Thoracic aorta (tissue), 2 donors: ENCODE data around the gene LRRC4B. TPM values are rescaled to one million over a fixed set of nuclear protein-coding genes. Genes with fewer than 3 reads are reported as not detected.

Experiments used
- ATAC-seq: fragments of 150-250 bp; one replicate; pipeline ENCODE4 v1.8.0; 2017; ENCODE audit warnings: low read depth; ENCODE audit not compliant: insufficient number of reproducible peaks, low FRiP score
- DNase-seq: peaks from one replicate; pipeline ENCODE4 v3.0.0-alpha.2; 2020; ENCODE audit warnings: low spot score
- H3K27ac ChIP-seq, 2 donors: fragments of 200-600 bp; sonication (generic); 1 replicate in 1 of 2; 2 replicates in 1 of 2; pipeline ENCODE4 v1.5.1; 2016; ENCODE audit warnings: mild to moderate bottlenecking in 2 of 2, moderate library complexity in 2 of 2
- H3K27me3 ChIP-seq: fragments of 200-600 bp; sonication (generic); replicated peaks from 2 replicates; pipeline ENCODE4 v1.6.0; 2016; ENCODE audit warnings: mild to moderate bottlenecking; ENCODE audit not compliant: insufficient read depth
- H3K36me3 ChIP-seq: fragments of 200-600 bp; sonication (generic); one replicate; pipeline ENCODE4 v1.5.1; 2016
- H3K4me1 ChIP-seq, 2 donors: fragments of 200-600 bp; sonication (generic); 1 replicate in 1 of 2; 2 replicates in 1 of 2; pipeline versions ENCODE4 v1.5.1 to v1.6.0; 2016; ENCODE audit warnings: low read depth in 2 of 2, mild to moderate bottlenecking in 1 of 2; ENCODE audit not compliant: control insufficient read depth in 1 of 2
- H3K4me3 ChIP-seq: fragments of 200-600 bp; sonication (generic); 2 replicates; pipeline ENCODE4 v1.5.1; 2016; ENCODE audit warnings: mild to moderate bottlenecking
- H3K9me3 ChIP-seq: fragments of 200-600 bp; sonication (generic); 2 replicates; pipeline ENCODE4 v1.5.1; 2016
- CTCF ChIP-seq: fragments of 200-600 bp; sonication (generic); IDR thresholded peaks from one replicate; pipeline ENCODE4 v1.5.1; 2019; ENCODE audit warnings: antibody characterized with exemption
- total RNA-seq, 2 donors: library from RNA; depleted of rRNA; stranded (reverse); fragments of >200 nt; gene quantifications; one replicate each; pipeline versions ENCODE4 v1.1.0 to v1.2.3, GENCODE V29; 2016

Gene LRRC4B
- total RNA-seq, 2 donors from 2014 or later = 5.3 to 13.7 TPM

DNA sequence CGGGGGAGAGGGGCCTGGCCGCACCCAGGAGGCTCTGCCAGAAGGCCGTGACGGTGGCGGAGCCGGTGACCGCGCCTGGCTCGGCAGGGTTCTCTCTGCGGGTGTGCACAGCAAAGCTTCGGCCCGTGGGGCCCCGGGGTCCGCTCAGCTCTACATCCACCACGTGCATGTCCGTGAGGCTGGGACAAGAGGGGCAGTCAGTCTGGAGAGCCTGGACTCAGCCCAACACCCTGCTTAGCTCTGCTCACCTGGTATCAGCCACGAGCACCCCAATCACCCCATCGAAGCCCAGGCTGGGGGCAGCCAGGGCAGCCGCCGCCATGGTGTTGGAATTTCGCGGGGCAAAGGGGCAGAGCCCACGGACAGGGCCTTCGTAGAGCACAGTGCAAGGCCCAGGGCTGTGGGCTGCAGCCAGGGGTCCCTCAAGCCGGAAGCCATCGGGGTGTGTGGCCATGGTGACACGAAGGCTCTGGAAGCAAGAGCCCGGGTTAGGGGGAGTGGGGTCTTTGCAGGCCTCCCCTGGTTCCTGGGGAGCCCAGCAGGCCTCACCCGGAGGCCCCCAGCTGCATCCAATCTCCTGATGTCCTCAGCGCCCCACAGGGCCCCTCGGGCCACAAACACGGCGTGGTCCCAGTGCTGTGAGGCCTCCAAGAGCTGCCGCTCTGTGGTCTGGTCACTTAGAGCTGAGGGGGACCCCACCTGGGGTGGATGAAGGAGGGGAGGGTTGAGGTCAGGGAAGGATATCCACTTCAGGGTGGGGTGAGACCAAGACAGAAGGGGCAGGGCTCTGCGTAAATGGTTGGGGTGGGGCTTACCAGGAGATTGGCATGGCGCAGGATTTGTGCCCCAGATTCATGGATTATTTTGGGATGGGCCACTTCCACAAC, 55.9 kb downstream of the LRRC4B start:
- Histone ChIP-seq H3K27me3 (no peaks in the 10 kb centered on the region), H3K27ac (no peak overlapping the region), H3K4me1 (peaks cover 7 to 10% of the 10 kb centered on the region in 2 donors), H3K36me3 (no peaks in the 10 kb centered on the region), H3K4me3 (no peak overlapping the region), H3K9me3 (no peaks in the 10 kb centered on the region)
- no peak for TF ChIP-seq CTCF
- ATAC-seq = no peak
- no peak for DNase-seq

GRCh38 chr19:50511069-50511822, 57.0 kb downstream of the LRRC4B start, which contains the start of gene JOSD2:
JOSD2 (minus strand) TSS chr19:50511191; CDS start chr19:50510431, 760 bp downstream.
- DNase-seq = peak; percentile 99
- Histone ChIP-seq H3K27me3 (no peaks in the 10 kb centered on the region), H3K4me3 (peak within 1 kb of the TSS; percentile 92), H3K27ac (peak within 1 kb of the TSS; percentile 41 to 53), H3K4me1 (peaks cover 7 to 10% of the 10 kb centered on the region in 2 donors), H3K36me3 (no peaks in the 10 kb centered on the region), H3K9me3 (no peaks in the 10 kb centered on the region)
- ATAC-seq = peak; percentile 93
- no peak for TF ChIP-seq CTCF

DNA sequence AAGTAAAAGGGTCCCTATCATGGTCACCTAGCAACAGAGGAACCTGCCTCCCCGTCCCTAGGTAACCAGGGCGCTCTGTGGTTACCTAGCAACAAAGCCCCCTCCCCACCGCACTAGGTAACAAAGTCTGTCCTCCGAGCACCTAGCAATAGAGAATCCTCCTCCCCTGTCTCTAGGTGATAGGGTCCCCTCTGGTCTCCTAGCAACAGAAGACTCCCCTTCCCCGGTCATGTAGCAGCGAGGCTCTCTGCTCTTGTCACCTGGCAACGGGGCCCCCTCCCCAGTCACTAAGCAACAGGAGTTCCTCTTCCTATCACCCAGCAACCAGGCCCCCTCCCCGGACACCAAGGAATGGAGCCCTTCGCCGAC, 57.6 kb downstream of the LRRC4B start:
- peak overlapping the region; percentile 41 to 53 for H3K27ac ChIP-seq
- TF ChIP-seq CTCF = no peak

DNA sequence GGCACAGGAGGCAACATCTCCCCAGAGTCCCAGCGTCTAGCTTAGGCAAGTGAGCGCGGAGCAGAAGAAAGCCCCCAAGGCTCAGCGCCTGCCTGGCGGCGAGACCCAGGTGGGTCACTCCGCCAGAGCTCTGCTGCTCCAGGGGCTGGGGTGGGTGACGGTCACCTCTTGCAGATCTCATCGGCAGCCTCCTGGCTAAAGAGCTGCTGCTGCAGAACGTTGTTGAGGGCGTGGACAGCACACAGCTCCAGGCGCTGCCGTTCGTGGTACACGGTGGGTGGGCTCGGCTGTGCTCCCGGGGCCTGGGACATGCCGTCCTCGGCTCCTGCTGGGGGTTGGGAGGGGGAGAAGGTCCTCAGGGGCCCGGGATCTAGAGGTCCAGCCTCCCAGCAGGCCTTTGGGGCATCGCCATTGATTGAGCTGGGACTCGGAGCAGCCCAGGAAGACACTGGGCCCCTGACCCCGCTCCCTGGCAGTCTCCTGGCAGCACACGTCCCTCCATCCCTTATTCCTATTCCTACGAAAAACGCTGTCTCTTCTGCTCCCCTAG, 58.0 kb downstream of the LRRC4B start:
- peak overlapping the region; percentile 92 for H3K4me3 ChIP-seq
- H3K27me3 ChIP-seq = no peaks in the 10 kb centered on the region
- H3K36me3 ChIP-seq = no peaks in the 10 kb centered on the region
- no peak for DNase-seq
- H3K9me3 ChIP-seq = no peaks in the 10 kb centered on the region
- TF ChIP-seq CTCF = no peak
- H3K4me1 ChIP-seq = peaks cover 7 to 10% of the 10 kb centered on the region in 2 donors
- no peak for ATAC-seq
- no peak overlapping the region for H3K27ac ChIP-seq

More for the DNA sequence above, 57.6 kb downstream of the LRRC4B start:
- ATAC-seq = peak; percentile 4
- Histone ChIP-seq H3K4me3 (peak overlapping the region; percentile 92), H3K36me3 (no peaks in the 10 kb centered on the region), H3K27me3 (no peaks in the 10 kb centered on the region), H3K9me3 (no peaks in the 10 kb centered on the region), H3K4me1 (peaks cover 7 to 10% of the 10 kb centered on the region in 2 donors)
- DNase-seq = no peak

GRCh38 chr19:50509366-50509765, 58.9 kb downstream of the LRRC4B start:
- no peak overlapping the region for H3K4me3 ChIP-seq
- DNase-seq = no peak
- no peaks in the 10 kb centered on the region for H3K27me3 ChIP-seq
- no peak for ATAC-seq
- TF ChIP-seq CTCF = no peak
- H3K27ac ChIP-seq = no peak overlapping the region
- H3K4me1 ChIP-seq = peaks cover 7 to 10% of the 10 kb centered on the region in 2 donors
- H3K9me3 ChIP-seq = no peaks in the 10 kb centered on the region
- no peaks in the 10 kb centered on the region for H3K36me3 ChIP-seq
